GM18858 (cell line): ENCODE measurements around the gene PIK3R5.

Experiments
- ATAC-seq: cut with Tn5 transposase; IDR thresholded peaks from one replicate; pipeline ENCODE4 v1.9.1; 2021; ENCODE audit not compliant: unreplicated experiment

Gene PIK3R5

GRCh38 chr17:8883353-8883752, 82.2 kb downstream of the PIK3R5 start:
- no peak for ATAC-seq

GRCh38 chr17:8881606-8882005, 83.9 kb downstream of the PIK3R5 start:
- ATAC-seq, result no peak

GRCh38 chr17:8880466-8880865, 85.0 kb downstream of the PIK3R5 start:
- no peak for ATAC-seq

- ATAC-seq, result no peak
These were observed 86.1 kb downstream of the PIK3R5 start for GRCh38 chr17:8879410-8879809.

GRCh38 chr17:8877984-8878383, 87.5 kb downstream of the PIK3R5 start:
- ATAC-seq, result no peak

- no peak for ATAC-seq
These were observed 89.5 kb downstream of the PIK3R5 start for GRCh38 chr17:8875957-8876356.

- ATAC-seq, result no peak
These were observed 90.1 kb downstream of the PIK3R5 start for GRCh38 chr17:8875436-8875835.

- ATAC-seq, result no peak
These were observed 91.4 kb downstream of the PIK3R5 start for GRCh38 chr17:8873801-8874715.

- ATAC-seq, result no peak
These were observed 92.6 kb downstream of the PIK3R5 start for GRCh38 chr17:8872705-8873435.

GRCh38 chr17:8872036-8872704, 93.3 kb downstream of the PIK3R5 start:
- ATAC-seq, result no peak

- ATAC-seq, result no peak
These were observed 94.4 kb downstream of the PIK3R5 start for GRCh38 chr17:8871081-8871581.

GRCh38 chr17:8870406-8871040, 95.0 kb downstream of the PIK3R5 start:
- no peak for ATAC-seq

- no peak for ATAC-seq
These were observed 96.2 kb downstream of the PIK3R5 start for GRCh38 chr17:8869114-8869815.

GRCh38 chr17:8868529-8868951, 97.0 kb downstream of the PIK3R5 start:
- no peak for ATAC-seq

GRCh38 chr17:8868092-8868491, 97.4 kb downstream of the PIK3R5 start:
- ATAC-seq, result no peak

- ATAC-seq, result no peak
These were observed 98.0 kb downstream of the PIK3R5 start, which contains the start of gene PIK3R6 for GRCh38 chr17:8867361-8867981. TSS of gene PIK3R6 (minus strand) at chr17:8867674. CDS start at chr17:8849794, 17,880 bp downstream.

- no peak for ATAC-seq
These were observed 99.7 kb downstream of the PIK3R5 start for GRCh38 chr17:8865811-8866210.

- ATAC-seq, result no peak
These were observed 100.1 kb downstream of the PIK3R5 start for GRCh38 chr17:8865385-8865784.

GRCh38 chr17:8862213-8863056, 103.1 kb downstream of the PIK3R5 start:
- no peak for ATAC-seq
